PFSK-1 (cell line): ENCODE results near the gene RPS6KA3.

Experiments
- POLR2AphosphoS5 ChIP-seq: IDR thresholded peaks from 2 replicates; pipeline ENCODE4 v1.6.1; 2012; ENCODE audit warnings: low read depth, mild to moderate bottlenecking, control low read depth, low read length, moderate library complexity
- REST ChIP-seq, 2 experiments: IDR thresholded peaks; 2 replicates each; pipeline versions ENCODE4 v1.6.1 to v1.8.0; 2011 to 2012; ENCODE audit warnings: low read depth in 2 of 2, low read length in 2 of 2, control low read depth in 1 of 2, inconsistent platforms in 1 of 2, mild to moderate bottlenecking in 1 of 2, moderate library complexity in 1 of 2; ENCODE audit not compliant: insufficient read depth in 1 of 2
- TAF1 ChIP-seq: IDR thresholded peaks from 2 replicates; pipeline ENCODE4 v1.6.1; 2012; ENCODE audit warnings: low read length, control low read depth, borderline replicate concordance; ENCODE audit not compliant: insufficient read depth

DNA sequence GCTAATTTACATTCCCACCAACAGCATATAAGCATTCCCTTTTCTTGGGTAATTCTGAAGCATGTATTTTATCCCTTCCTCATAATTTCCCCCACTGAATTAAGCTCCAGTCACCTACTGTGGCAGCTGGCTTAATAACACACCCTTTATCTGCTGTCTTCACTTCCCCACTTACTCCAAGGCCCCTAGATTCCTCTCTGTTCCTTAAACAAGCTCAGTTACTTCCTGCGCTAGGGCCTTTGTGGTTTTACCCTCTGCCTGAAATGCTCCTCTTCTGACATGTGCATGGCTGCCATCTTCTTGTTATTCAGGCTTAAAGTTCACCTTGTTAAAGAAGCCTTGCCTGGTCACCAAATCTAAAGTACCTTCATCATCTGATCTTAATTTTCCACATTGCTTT is 47.2 kb upstream of the RPS6KA3 start:
- TF ChIP-seq POLR2AphosphoS5, result no peak
- TF ChIP-seq REST (IDR thresholded peaks at IDR 0.05; ENCODE audit: insufficient read depth in 1 of 2, low read depth in 2 of 2, low read length in 2 of 2), result no peak
- no peak for TF ChIP-seq TAF1
